ENCODE measurements around the gene UBTD1.

- TF ChIP-seq, protein P1, sequence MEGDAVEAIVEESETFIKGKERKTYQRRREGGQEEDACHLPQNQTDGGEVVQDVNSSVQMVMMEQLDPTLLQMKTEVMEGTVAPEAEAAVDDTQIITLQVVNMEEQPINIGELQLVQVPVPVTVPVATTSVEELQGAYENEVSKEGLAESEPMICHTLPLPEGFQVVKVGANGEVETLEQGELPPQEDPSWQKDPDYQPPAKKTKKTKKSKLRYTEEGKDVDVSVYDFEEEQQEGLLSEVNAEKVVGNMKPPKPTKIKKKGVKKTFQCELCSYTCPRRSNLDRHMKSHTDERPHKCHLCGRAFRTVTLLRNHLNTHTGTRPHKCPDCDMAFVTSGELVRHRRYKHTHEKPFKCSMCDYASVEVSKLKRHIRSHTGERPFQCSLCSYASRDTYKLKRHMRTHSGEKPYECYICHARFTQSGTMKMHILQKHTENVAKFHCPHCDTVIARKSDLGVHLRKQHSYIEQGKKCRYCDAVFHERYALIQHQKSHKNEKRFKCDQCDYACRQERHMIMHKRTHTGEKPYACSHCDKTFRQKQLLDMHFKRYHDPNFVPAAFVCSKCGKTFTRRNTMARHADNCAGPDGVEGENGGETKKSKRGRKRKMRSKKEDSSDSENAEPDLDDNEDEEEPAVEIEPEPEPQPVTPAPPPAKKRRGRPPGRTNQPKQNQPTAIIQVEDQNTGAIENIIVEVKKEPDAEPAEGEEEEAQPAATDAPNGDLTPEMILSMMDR (IDR thresholded peaks at IDR 0.05), result no peak
- TF ChIP-seq EP300 (IDR thresholded peaks at IDR 0.05), result no peak
- no peak for TF ChIP-seq POLR2AphosphoS5 (IDR thresholded peaks at IDR 0.05)
- no peak for TF ChIP-seq POLR2A (IDR thresholded peaks at IDR 0.05)
Measured at GRCh38 chr10:97580421-97581367, 82.0 kb downstream of the UBTD1 start.
